ENCODE data around the gene SAE1. TPM values are rescaled to one million over a fixed set of nuclear protein-coding genes. Genes with fewer than 3 reads are reported as not detected.

The SAE1 gene
- total and polyA plus RNA-seq, 2 donors (not counting 1 experiment from before 2014, with no cell fraction given), result 26.5 to 45.1 TPM

- ChIA-PET POLR2A (interaction anchor here (0.6 to 3.0 kb wide), 2 partner anchors 17 to 27 kb away, joined by 3 to 21 read pairs; partner anchors contain the start of gene ZC3H4), CTCF (interaction anchor here (0.6 to 1.6 kb wide), 3 partner anchors 12 to 344 kb away, joined by 3 to 5 read pairs (median 3); no protein-coding TSS in a partner anchor)
- H3K9ac ChIP-seq (ENCODE audit: low read length), result peak overlapping the region; percentile 18
- H3K4me1 ChIP-seq (ENCODE audit: control insufficient read depth in 2 of 2, insufficient read depth in 2 of 2, low read length in 2 of 2), result peaks cover 5 to 33% of the 10 kb centered on the region in 2 donors
- Mint-ChIP-seq H3K4me3 (peak overlapping the region; percentile 69), H3K9me3 (ENCODE audit: insufficient read depth) (no peaks in the 10 kb centered on the region), H3K27ac (peak overlapping the region; percentile 89), H3K27me3 (no peaks in the 10 kb centered on the region), H3K4me1 (peaks cover 37% of the 10 kb centered on the region)
- H3K27ac ChIP-seq (ENCODE audit: low read length in 2 of 2), result peak overlapping the region; percentile 38 to 60
- H3K9me3 ChIP-seq (ENCODE audit: control extremely low read depth in 1 of 3, control insufficient read depth in 2 of 3, insufficient read depth in 1 of 3, low read length in 2 of 3), result no peaks in the 10 kb centered on the region
- H2AFZ ChIP-seq (ENCODE audit: insufficient read depth, low read depth, low read length, poor library complexity, severe bottlenecking), result peak overlapping the region; percentile 11
- intact Hi-C loops (cut with micrococcal nuclease), result loop anchor here (2.0 kb wide), 1 partner anchor 14 kb away; no protein-coding TSS in a partner anchor
- H3K4me2 ChIP-seq (replicated peaks; ENCODE audit: low read depth, low read length, poor library complexity, severe bottlenecking), result peak overlapping the region; percentile 34
- peaks cover 46% of the 10 kb centered on the region for H4K20me1 ChIP-seq (ENCODE audit: control insufficient read depth, insufficient read depth, low read length, poor library complexity, severe bottlenecking)
- no peaks in the 10 kb centered on the region for H3K27me3 ChIP-seq (replicated peaks in 1 of 4; ENCODE audit: control extremely low read depth in 1 of 4, control insufficient read depth in 3 of 4, insufficient read depth in 4 of 4, low read length in 3 of 4)
- ATAC-seq (ENCODE audit: low read depth) (no peak), DNase-seq (peak; percentile 29)
- H3K4me3 ChIP-seq (ENCODE audit: control extremely low read depth in 1 of 5, extremely low read depth in 1 of 5, insufficient read depth in 1 of 5, low read depth in 2 of 5, low read length in 4 of 5), result no peak overlapping the region
- H3K36me3 ChIP-seq (replicated peaks in 1 of 2; ENCODE audit: control extremely low read depth in 1 of 2, control insufficient read depth in 1 of 2, extremely low read depth in 1 of 2, insufficient read depth in 2 of 2, low read length in 1 of 2), result peaks cover 0 to 45% of the 10 kb centered on the region in 2 experiments
- TF ChIP-seq EZH2 (IDR thresholded peaks at IDR 0.05; ENCODE audit: borderline replicate concordance, insufficient read depth, low read depth, low read length, poor library complexity, severe bottlenecking) (no peak), CTCF (IDR thresholded peaks at IDR 0.05) (no peak)
- 42% methylated on average over 12 of the region's 15 CpGs for WGBS (ENCODE audit: insufficient coverage)
- peaks cover 82% of the 10 kb centered on the region for H3K79me2 ChIP-seq (ENCODE audit: control insufficient read depth, insufficient read depth, low read length)
Measured at GRCh38 chr19:47094557-47095475, 35.8 kb upstream of the SAE1 start.
